Stimulated activated CD8-positive, alpha-beta memory T cell treated with anti-CD3 and anti-CD28 coated beads, Interleukin-4, amount 100 ng/mL, for 1 hour (primary cell): Measurements from ENCODE around the gene HSPA1A.
"Not testable (repeated sequence)": the region's sequence is repeated elsewhere in the genome, so short reads cannot be mapped to it uniquely, and the experiment has no call there.

ENCODE experiments used
- DNase-seq, 2 donors: peaks; one replicate each; pipeline ENCODE4 v3.0.0-alpha.2; 2020; ENCODE audit warnings: low read depth in 2 of 2, low spot score in 1 of 2

HSPA1A gene

GRCh38 chr6:31834367-31835250, 19.3 kb downstream of the HSPA1A start:
- peak; percentile 64 to 72 for DNase-seq

DNA sequence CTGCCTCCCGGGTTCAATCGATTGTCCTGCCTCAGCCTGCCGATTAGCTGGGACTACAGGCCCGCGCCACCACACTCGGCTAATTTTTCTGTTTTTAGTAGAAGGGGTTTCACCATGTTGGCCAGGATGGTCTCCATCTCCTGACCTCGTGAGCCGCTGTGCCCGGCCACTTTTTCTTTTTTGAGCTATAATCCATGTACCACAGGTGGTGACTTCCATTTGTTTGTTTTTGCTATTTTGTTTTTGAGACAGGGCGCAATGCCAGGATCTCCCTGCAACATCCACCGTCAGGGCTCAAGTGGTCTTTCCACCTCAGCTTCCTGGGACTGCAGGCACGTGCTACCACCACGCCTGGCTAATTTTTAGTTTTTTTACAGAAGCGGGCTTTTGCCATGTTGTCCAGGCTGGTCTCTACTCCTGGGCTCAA, 20.7 kb downstream of the HSPA1A start:
- no peak for DNase-seq

DNA sequence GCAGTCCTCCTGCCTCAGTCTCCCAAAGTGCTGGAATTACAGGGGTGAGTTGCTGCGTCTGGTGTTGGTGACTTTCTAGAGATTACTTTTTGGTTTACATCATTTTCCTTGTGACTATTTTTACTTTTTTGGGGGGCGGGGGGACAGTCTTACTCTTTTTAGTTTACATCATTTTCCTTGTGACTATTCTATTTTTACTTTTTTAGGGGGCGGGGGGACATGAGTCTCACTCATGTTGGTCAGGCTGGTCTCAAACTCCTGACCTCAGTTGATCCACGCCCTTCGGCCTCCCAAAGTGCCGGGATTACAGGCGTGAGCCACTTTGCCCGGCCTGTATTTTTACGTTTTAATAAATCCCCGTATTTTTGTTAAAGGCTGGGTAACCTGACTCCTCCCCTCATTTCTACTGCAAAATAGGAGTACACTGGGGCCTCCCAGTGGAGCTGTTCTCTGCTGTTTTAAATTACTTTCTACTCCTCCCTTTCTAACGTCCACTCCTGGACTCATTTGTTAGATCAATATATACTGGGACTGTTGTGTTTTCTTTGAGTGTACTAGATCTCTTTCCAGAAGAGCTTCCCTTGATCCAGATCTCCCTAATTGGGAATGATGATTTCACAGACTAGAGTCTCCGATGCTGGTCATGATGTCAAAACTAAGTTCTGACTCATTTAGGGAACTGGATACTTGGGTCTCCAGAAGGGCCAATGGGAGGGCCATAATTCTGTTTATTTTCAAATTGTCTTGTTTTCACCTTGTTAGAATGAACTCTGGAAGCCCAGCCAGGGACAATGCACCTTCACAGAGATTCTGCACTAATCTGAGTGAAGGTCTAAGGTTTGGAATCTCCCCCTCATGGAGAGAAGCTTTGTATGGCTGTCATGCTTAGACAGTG, 21.4 kb downstream of the HSPA1A start:
- no peak for DNase-seq

DNA sequence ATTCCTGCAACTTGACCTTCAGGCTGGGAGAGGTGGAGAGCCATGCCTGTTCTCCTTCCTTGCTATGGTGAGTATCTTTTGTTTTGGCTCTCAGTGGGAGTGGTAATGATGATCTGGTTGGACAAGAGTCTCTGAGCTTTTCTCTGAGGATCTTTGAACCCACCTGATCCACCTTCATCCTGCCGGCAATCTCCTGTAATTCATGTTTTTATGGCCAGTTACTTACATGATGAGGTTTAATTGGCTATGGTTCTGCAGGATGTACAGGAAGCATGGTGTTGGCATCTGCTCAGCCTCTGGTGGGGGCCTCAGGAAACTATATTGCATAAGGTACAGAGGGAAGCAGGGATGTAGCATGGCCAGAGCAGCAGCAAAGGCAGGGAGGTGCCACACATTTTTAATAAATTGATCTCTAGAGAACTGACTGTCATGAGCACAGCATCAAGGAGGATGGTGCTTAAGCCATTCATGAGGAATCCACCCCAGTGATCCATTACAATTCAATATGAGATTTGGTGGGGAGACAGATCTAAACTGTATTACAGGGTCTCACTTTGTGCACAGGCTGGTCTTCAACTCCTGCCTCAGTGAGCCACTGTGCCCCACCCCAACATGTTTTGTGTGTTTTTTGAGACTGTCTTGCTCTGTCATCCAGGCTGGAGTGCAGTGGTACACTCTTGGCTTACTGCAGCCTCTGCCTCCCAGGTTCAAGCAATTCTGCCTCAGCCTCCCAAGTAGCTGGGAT, 22.2 kb downstream of the HSPA1A start:
- no peak for DNase-seq

DNA sequence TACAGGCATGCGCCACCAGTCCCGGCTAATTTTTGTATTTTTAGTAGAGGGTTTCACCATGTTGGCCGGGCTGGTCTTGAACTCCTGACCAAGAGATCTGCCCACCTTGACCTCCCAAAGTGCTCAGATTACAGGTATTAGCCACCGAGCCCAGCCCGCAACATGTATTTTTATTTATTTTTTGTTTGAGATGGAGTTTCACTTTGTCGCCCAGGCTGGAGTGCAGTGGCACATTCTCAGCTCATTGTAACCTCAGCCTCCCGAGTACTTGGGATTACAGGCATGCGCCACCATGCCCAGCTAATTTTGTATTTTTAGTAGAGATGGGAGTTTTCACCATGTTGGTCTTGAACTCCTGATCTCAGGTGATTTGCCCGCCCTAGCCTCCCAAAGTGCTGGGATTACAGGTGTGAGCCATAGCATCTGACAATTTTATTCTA, 22.8 kb downstream of the HSPA1A start:
- DNase-seq, result not testable (repeated sequence)

DNA sequence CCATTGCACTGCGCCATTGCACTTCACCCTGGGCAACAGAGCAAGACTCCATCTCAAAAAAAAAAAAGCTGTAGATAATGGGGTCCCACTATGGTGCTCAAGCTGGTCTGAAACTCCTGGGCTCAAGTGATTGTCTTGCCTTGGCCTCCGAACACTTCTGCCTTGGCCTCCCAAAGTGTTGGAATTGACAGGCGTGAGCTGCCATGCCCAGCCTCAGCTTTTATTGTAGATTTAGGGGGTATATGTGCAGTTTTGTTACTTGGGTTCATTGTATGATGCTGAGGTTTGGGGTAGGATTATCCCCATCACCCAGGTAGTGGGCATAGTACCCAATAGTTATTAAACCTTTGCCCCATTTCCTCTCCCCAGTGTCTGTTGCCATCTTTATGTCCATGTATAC, 23.6 kb downstream of the HSPA1A start:
- no peak for DNase-seq

GRCh38 chr6:31839779-31840126, 24.4 kb downstream of the HSPA1A start:
- not testable (repeated sequence) for DNase-seq

- DNase-seq, result no peak
Observed at GRCh38 chr6:31842053-31842452, 26.7 kb downstream of the HSPA1A start.

GRCh38 chr6:31844507-31844906, 29.2 kb downstream of the HSPA1A start:
- no peak for DNase-seq

DNA sequence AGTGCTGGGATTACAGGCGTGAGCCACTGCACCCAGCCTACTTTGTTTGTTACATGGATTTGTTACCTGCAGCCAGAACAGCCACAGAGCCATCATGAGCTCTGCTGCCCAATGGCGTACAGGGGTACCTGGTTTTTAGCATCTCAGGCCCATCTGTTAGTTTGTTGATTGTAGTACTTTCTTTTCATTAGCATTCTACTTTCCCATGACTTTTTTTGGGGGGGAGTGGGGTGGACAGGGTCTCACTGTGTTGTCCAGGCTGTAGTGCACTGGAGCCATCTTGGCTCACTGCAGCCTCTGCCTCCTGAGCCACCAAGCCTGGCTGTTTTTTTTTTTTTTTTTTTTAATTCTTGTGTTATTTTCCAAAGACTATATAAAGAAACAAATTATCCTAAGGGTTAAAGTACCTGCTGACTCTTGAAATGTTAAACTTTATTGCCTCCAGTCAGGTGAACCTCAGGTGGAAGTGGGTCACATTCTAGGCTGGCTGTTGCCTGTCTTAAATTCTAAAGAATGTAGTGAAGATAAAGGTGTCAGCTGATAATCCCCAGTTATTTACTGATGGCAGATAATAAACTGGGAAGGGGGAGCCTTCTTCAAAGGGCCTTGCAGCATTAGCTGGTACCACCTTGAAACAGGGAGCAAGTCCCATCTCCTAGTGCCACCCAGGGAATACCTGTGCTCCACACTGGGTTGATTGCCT, 32.1 kb downstream of the HSPA1A start:
- DNase-seq, result no peak

GRCh38 chr6:31850765-31851484, 35.6 kb downstream of the HSPA1A start:
- DNase-seq, result no peak

DNA sequence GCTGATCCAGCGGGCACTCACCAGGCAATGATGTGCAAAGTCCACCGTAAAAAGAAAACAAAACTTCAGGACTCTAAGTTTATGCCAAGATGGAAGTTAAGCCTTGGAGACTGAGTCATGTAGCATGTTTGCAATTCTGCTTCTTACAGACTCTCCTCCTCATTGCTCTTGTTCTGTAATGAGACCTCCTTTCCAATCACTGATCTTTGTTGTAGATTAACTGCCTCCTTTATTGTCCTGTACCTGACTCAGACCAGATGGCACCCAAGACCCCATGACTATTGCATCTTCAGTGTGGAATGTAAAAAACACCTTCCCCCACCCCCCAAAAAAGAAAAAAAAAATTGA, 36.1 kb downstream of the HSPA1A start:
- DNase-seq, result no peak

DNA sequence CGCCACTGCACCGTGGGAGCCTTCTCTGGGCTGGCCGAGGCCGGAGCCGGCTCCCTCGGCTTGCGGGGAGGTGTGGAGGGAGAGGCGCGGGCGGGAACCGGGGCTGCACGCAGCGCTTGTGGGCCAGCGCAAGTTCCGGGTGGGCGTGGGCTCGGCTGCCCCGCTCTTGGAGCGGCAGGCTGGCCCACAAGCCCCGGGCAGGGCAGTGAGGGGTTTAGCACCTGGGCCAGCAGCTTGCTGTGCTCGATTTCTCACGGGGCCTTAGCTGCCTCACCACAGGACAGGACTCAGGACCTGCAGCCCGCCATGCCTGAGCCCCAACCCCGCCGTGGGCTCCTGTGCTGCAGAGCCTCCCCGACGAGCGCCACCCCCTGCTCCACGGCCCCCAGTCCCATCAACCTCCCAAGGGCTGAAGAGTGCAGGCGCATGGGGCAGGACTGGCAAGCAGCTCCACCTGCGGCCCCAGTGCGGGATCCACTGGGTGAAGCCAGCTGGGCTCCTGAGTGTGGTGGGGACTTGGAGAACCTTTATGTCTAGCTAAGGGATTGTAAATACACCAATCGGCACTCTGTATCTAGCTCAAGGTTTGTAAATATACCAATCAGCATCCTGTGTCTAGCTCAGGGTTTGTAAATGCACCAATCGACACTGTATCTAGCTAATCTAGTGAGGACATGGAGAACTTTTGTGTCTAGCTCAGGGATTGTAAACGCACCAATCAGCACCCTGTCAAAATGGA, 36.8 kb downstream of the HSPA1A start:
- DNase-seq, result not testable (repeated sequence)

- DNase-seq, result not testable (repeated sequence)
Observed at GRCh38 chr6:31857774-31858173, 42.4 kb downstream of the HSPA1A start.

- no peak for DNase-seq
Observed at GRCh38 chr6:31858707-31859106, 43.4 kb downstream of the HSPA1A start.

- no peak for DNase-seq
Observed at GRCh38 chr6:31859923-31860322, 44.6 kb downstream of the HSPA1A start.

GRCh38 chr6:31860349-31860748, 45.0 kb downstream of the HSPA1A start:
- no peak for DNase-seq

DNA sequence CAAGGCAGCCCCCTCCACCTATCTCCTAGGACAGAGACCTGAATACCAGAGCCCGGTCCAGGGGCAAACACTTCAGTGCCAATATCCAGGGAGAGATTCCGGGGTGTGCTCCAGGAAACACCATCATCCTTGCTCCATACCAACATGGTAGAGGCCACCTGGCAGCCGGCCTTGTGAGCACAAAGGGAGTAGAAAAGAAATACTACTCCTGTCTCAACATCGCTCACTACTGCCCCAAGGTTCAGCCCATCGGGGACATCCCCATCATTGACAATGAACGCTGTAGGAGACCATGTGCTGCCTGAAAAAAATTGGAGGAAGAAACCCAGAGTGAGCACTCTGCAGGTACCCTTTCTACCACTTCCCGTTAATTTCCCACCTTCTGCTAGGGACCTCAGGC, 45.8 kb downstream of the HSPA1A start:
- DNase-seq, result no peak

- no peak for DNase-seq
Observed at GRCh38 chr6:31861919-31862343, 46.6 kb downstream of the HSPA1A start.
